Naive thymus-derived CD8-positive, alpha-beta T cell (primary cell): ENCODE data around the gene KRTAP10-4. TPM values are rescaled to one million over a fixed set of nuclear protein-coding genes. Genes with fewer than 3 reads are reported as not detected.
A peak's percentile ranks its signal among the peaks of the same experiment; 100 is the strongest.
"Not testable (repeated sequence)": the region's sequence is repeated elsewhere in the genome, so short reads cannot be mapped to it uniquely, and the experiment has no call there.

ENCODE experiments used
- ATAC-seq, 2 donors: fragments of 150-1000 bp; cut with Tn5 transposase in 1 of 2; sonication (Bioruptor Pico), chemical (Tn5 transposase) in 1 of 2; 1 replicate in 1 of 2; 2 replicates in 1 of 2; pipeline ENCODE4 v1.10.0; 2021; ENCODE audit warnings: mild to moderate bottlenecking in 2 of 2, moderate library complexity in 2 of 2
- POLR2A ChIA-PET: fragments of 350-600 bp; sonication (Branson Sonifier 250); formaldehyde crosslinking; loops from one replicate; lab custom pipeline; 2021; ENCODE audit warnings: antibody characterized with exemption; lab: Charles Lee
- DNase-seq, 10 donors: peaks; one replicate each; pipeline versions ENCODE4 v3.0.0 to v3.0.0-alpha.2; 2020 to 2022
- H3K27ac Mint-ChIP-seq, 10 donors: one replicate each; pipeline ENCODE4 v1.8.0; 2020 to 2022; ENCODE audit warnings: mild to moderate bottlenecking in 10 of 10, mixed read lengths in 10 of 10, moderate library complexity in 4 of 10, inconsistent platforms in 1 of 10
- H3K27me3 Mint-ChIP-seq, 5 donors: one replicate each; pipeline ENCODE4 v1.8.0; 2021 to 2022; ENCODE audit warnings: mixed read lengths in 5 of 5
- H3K36me3 Mint-ChIP-seq, 3 donors: one replicate each; pipeline ENCODE4 v1.8.0; 2020 to 2022; ENCODE audit warnings: mixed read lengths in 3 of 3, mild to moderate bottlenecking in 2 of 3, inconsistent platforms in 1 of 3
- H3K4me1 Mint-ChIP-seq, 4 donors: one replicate each; pipeline ENCODE4 v1.8.0; 2021 to 2022; ENCODE audit warnings: mixed read lengths in 4 of 4
- H3K4me3 Mint-ChIP-seq, 10 donors: one replicate each; pipeline ENCODE4 v1.8.0; 2020 to 2022; ENCODE audit warnings: mild to moderate bottlenecking in 10 of 10, mixed read lengths in 10 of 10, moderate library complexity in 6 of 10, inconsistent platforms in 1 of 10
- H3K9me3 Mint-ChIP-seq, 9 donors: one replicate each; pipeline ENCODE4 v1.8.0; 2020 to 2022; ENCODE audit warnings: mixed read lengths in 9 of 9, mild to moderate bottlenecking in 3 of 9, inconsistent platforms in 1 of 9, moderate library complexity in 1 of 9
- polyA plus RNA-seq, 3 donors: library from polyadenylated mRNA; unstranded; fragments of 300-500 nt; fragmentation: Illumina TruSeq; gene quantifications; one replicate each; pipeline ENCODE4 v1.2.3, GENCODE V29; 2021
- total RNA-seq, 8 experiments: library from RNA in 2 of 8; stranded (reverse) in 2 of 8; gene quantifications; one replicate each; pipeline ENCODE4 v1.2.3 and lab custom pipeline; 2021 to 2026

Gene KRTAP10-4
- total and polyA plus RNA-seq, 5 experiments from 2014 or later = not detected

GRCh38 chr21:44590311-44590721 lies 16.8 kb downstream of the KRTAP10-4 start:
- Mint-ChIP-seq H3K9me3 (no peaks in the 10 kb centered on the region), H3K27ac (no peak overlapping the region), H3K27me3 (peaks cover 3 to 20% (median 10%) of the 10 kb centered on the region in 5 donors), H3K4me3 (no peak overlapping the region), H3K4me1 (peaks cover 0 to 17% (median 9%) of the 10 kb centered on the region in 4 donors), H3K36me3 (no peaks in the 10 kb centered on the region)
- ATAC-seq (no peak), DNase-seq (no peak)
- POLR2A ChIA-PET = no interaction called here

DNA sequence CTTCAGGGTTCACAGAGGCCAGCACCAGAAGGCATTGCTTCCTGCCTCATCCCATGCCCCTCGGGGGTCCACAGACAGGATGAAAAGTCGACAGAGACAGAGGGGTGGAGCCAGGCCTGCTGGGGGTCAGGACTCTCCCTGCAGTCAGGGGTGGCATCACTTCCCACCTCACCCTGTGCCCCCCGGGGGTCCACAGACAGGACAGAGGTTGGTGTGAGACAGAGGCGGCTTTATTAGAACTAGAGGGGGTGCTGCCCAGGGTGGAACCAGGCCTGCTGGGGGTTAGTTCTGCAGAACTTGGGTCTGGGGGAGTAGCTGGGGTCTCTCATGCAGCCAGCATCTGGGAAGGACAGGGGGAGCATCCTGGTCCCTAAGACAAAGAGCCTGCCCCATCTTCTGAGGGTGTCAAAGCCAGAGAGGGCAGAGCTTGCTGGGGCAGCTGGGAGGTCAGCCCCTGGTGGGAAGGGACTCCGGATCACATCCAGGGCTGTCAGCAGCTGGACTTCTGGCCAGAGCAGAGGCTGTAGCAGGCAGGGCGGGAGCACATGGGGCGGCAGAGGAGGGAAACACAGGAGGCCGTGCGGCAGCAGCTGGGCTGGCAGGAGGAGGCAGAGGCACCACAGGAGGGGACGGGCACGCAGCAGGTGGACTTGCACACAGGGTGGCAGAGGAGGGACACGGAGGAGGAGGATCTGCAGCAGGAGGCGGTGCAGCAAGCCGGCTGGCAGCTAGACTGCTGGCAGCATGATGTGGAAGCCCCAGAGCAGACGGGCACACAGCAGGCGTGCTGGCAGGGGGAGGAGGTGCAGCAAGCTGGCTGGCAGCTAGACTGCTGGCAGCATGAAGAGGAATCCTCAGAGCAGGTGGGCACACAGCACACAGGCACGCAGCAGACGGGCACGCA lies 17.6 kb downstream of the KRTAP10-4 start:
- H3K4me3 Mint-ChIP-seq, H3K9me3 Mint-ChIP-seq, POLR2A ChIA-PET, H3K36me3 Mint-ChIP-seq, ATAC-seq, DNase-seq: not testable (repeated sequence)
- H3K4me1 Mint-ChIP-seq = peaks cover 0 to 15% (median 11%) of the 10 kb centered on the region in 4 donors
- peak overlapping the region in 4 of 10 donors; percentile 17 to 49 (median 36) for H3K27ac Mint-ChIP-seq
- peaks cover 0 to 17% (median 6%) of the 10 kb centered on the region in 5 donors for H3K27me3 Mint-ChIP-seq

- ATAC-seq, H3K4me3 Mint-ChIP-seq, POLR2A ChIA-PET: not testable (repeated sequence)
Observed at GRCh38 chr21:44591801-44592130, 18.2 kb downstream of the KRTAP10-4 start.

DNA sequence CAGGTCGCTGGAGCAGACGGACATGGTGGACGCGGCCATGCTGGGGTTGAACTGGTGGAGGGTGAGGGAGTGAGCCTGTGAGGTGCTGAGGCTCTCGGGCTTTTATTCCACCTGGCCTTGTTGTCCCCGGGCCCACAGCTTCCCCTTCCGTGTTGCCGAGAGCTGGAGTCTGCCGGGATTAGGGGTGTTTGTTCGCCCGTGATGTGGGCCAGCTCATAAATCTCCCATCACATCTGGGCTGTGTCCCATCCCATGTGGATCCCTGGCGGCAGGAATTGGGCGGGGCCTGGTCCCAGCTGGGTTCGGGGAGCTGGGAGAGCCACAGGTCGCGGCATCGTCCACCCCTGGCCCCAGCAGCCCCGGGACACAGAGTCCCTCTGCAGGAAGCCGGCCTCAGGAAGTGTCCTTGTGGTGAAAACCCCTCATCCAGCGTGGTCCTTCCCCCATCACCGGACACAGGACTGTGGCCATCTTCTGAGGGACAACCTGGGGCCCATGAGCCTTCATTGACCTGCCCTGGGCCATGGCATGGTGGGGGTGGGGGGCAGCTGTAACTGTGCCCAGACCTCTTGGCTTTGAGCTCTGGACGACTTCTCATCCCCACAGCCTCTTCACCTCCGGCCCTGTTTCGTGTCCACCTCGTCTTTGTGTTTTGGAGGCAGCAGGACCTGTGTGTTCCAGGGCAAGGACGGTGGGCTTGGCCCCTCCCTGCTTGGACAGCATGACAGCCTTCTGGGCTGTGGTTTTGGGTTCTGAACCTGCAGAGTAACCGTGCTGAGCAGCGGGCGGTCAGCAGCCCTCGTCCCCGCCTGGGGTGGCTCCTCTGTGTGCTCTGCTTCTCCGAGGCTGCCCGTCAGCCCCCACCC lies 19.1 kb downstream of the KRTAP10-4 start, which contains the start of gene KRTAP10-6:
KRTAP10-6 (minus strand) TSS at position 60 of the 866 bp plus-strand sequence; CDS start at position 39, 21 bp downstream.
- H3K36me3 Mint-ChIP-seq = no peaks in the 10 kb centered on the region
- H3K9me3 Mint-ChIP-seq = no peaks in the 10 kb centered on the region
- peaks cover 0 to 6% (median 0%) of the 10 kb centered on the region in 5 donors for H3K27me3 Mint-ChIP-seq
- no peak within 1 kb of the TSS for H3K4me3 Mint-ChIP-seq
- DNase-seq = no peak
- ATAC-seq = no peak
- POLR2A ChIA-PET = no interaction called here
- peak within 1 kb of the TSS in 5 of 10 donors; percentile 17 to 61 (median 39) for H3K27ac Mint-ChIP-seq
- peaks cover 0 to 14% (median 10%) of the 10 kb centered on the region in 4 donors for H3K4me1 Mint-ChIP-seq

More at GRCh38 chr21:44591801-44592130, 18.2 kb downstream of the KRTAP10-4 start:
- H3K9me3 Mint-ChIP-seq, H3K36me3 Mint-ChIP-seq, DNase-seq: not testable (repeated sequence)
- Mint-ChIP-seq H3K4me1 (peaks cover 0 to 14% (median 10%) of the 10 kb centered on the region in 4 donors), H3K27ac (peak overlapping the region in 4 of 10 donors; percentile 17 to 49 (median 36)), H3K27me3 (peaks cover 0 to 13% (median 2%) of the 10 kb centered on the region in 5 donors)

- no peak for DNase-seq
- Mint-ChIP-seq H3K36me3 (peaks cover 0 to 9% (median 2%) of the 10 kb centered on the region in 3 donors), H3K27me3 (peaks cover 0 to 6% (median 0%) of the 10 kb centered on the region in 5 donors), H3K4me3 (peak overlapping the region in 1 of 10 donors; percentile 10), H3K9me3 (peaks cover 0 to 10% (median 4%) of the 10 kb centered on the region in 9 donors), H3K27ac (peak overlapping the region in 5 of 10 donors; percentile 31 to 83 (median 60)), H3K4me1 (peaks cover 0 to 14% (median 10%) of the 10 kb centered on the region in 4 donors)
- POLR2A ChIA-PET = no interaction called here
- ATAC-seq = no peak
Observed at GRCh38 chr21:44593598-44594405, 20.3 kb downstream of the KRTAP10-4 start.

DNA sequence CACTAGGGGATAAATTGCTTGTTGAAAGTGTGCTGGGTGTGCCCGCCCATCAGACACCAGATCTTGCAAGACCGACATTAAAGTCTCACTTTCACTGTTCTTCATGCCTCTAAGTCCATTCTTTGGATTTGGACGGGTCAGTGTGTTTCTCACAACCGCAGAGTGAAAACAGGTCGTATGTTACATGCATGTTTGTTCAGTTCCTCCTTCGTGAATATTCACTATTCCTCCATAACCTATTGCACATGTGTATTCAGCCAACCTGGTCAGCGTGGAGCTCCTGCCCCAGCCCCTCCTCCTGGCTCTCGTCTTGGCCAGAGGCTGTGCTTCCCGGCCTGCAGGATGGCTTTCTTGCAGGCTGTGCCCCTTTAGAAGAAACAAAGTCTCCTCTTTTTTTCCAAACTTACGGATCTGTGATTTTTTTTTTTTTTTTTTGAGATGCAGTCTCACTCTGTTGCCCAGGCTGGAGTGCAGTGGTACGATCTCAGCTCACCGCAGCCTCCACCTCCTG lies 20.9 kb downstream of the KRTAP10-4 start:
- Mint-ChIP-seq H3K27me3 (peaks cover 0 to 4% (median 0%) of the 10 kb centered on the region in 5 donors), H3K9me3 (peaks cover 0 to 11% (median 5%) of the 10 kb centered on the region in 9 donors), H3K4me1 (peaks cover 0 to 14% (median 10%) of the 10 kb centered on the region in 4 donors), H3K27ac (peak overlapping the region in 4 of 10 donors; percentile 43 to 83 (median 66)), H3K4me3 (peak overlapping the region in 1 of 10 donors; percentile 10), H3K36me3 (peaks cover 0 to 11% (median 3%) of the 10 kb centered on the region in 3 donors)
- POLR2A ChIA-PET = no interaction called here
- no peak for DNase-seq
- ATAC-seq = no peak

- H3K9me3 Mint-ChIP-seq = peaks cover 0 to 11% (median 5%) of the 10 kb centered on the region in 9 donors
Observed at GRCh38 chr21:44595524-44595923, 22.0 kb downstream of the KRTAP10-4 start.

DNA sequence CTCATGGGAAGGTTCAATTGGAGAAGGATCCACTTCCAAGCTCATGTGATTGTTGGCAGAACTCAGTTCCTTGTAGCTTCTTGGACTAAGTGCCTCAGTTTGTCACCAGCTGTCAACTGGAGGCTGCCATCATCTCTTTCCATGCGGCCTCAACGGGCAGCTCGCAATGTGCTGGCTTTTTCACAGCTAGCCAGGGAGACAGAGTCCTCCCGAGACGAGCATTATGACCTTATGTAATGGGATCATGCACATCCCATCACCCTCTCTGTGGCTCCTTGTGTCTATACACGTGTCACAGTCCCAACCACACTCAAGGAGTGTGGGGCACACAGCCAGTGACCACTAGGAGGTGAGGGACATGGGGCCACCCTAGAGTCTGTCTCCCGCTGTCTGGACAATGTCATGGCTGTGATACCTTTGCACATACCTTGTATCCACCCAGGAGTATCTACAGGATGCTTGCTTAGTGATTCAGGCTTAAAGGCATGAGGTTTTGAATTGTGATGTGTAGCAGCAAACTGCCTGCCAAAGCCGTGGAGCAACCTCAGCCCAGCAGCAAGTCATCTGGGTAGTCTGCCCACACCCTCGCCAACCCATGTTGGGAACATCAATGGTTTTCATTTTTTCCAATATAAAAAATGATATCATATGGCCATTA lies 22.7 kb downstream of the KRTAP10-4 start:
- DNase-seq (no peak), ATAC-seq (no peak)
- Mint-ChIP-seq H3K9me3 (peaks cover 0 to 11% (median 5%) of the 10 kb centered on the region in 9 donors), H3K4me3 (no peak overlapping the region), H3K27ac (peak overlapping the region in 2 of 10 donors; percentile 52 to 60), H3K4me1 (peaks cover 0 to 16% (median 9%) of the 10 kb centered on the region in 4 donors), H3K36me3 (peaks cover 0 to 11% (median 3%) of the 10 kb centered on the region in 3 donors), H3K27me3 (peaks cover 0 to 9% (median 0%) of the 10 kb centered on the region in 5 donors)
- POLR2A ChIA-PET = interaction anchor here (0.8 to 1.3 kb wide), 3 partner anchors 23 to 49 kb away, joined by 3 to 4 read pairs (median 3); no protein-coding TSS in a partner anchor

More at GRCh38 chr21:44595524-44595923, 22.0 kb downstream of the KRTAP10-4 start:
- H3K4me3 Mint-ChIP-seq = no peak overlapping the region
- ATAC-seq (no peak), DNase-seq (no peak)
- H3K27me3 Mint-ChIP-seq = peaks cover 0 to 9% (median 0%) of the 10 kb centered on the region in 5 donors
- peaks cover 0 to 16% (median 10%) of the 10 kb centered on the region in 4 donors for H3K4me1 Mint-ChIP-seq
- peak overlapping the region in 1 of 10 donors; percentile 48 for H3K27ac Mint-ChIP-seq
- H3K36me3 Mint-ChIP-seq = peaks cover 0 to 11% (median 3%) of the 10 kb centered on the region in 3 donors
- POLR2A ChIA-PET = interaction anchor here (0.8 to 1.3 kb wide), 2 partner anchors 30 to 48 kb away, joined by 3 to 4 read pairs; no protein-coding TSS in a partner anchor

DNA sequence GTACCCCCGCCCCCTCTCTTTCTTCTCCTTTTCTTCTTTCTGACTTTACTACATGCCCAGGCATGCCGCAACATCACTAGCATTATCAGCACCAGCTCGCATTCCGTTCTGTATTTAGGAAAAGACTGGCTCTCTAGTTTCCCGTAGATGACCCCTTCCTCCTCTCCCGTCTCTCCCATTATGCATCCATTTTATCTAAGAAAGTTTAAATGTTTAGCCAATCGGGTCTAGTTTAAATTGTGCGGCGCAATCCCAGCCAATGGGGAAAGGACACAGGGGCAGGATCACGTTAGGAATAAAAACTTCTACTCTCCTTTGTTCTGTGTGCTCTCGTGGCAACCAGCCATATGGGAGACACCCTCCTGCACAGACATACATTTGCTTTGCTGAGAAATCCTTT lies 24.5 kb downstream of the KRTAP10-4 start:
- POLR2A ChIA-PET = no interaction called here
- H3K27ac Mint-ChIP-seq = no peak overlapping the region
- H3K36me3 Mint-ChIP-seq = peaks cover 0 to 11% (median 3%) of the 10 kb centered on the region in 3 donors
- DNase-seq = no peak
- H3K4me3 Mint-ChIP-seq = no peak overlapping the region
- peaks cover 0 to 11% (median 5%) of the 10 kb centered on the region in 9 donors for H3K9me3 Mint-ChIP-seq
- peaks cover 0 to 9% (median 0%) of the 10 kb centered on the region in 5 donors for H3K27me3 Mint-ChIP-seq
- no peak for ATAC-seq
- H3K4me1 Mint-ChIP-seq = peaks cover 0 to 16% (median 7%) of the 10 kb centered on the region in 4 donors

- no peak for DNase-seq
- Mint-ChIP-seq H3K9me3 (peaks cover 0 to 11% (median 5%) of the 10 kb centered on the region in 9 donors), H3K27me3 (peaks cover 0 to 12% (median 0%) of the 10 kb centered on the region in 5 donors), H3K4me1 (peaks cover 0 to 10% (median 7%) of the 10 kb centered on the region in 4 donors), H3K36me3 (peaks cover 0 to 11% (median 5%) of the 10 kb centered on the region in 3 donors), H3K4me3 (no peak overlapping the region), H3K27ac (peak overlapping the region in 1 of 10 donors; percentile 27)
- no peak for ATAC-seq
- POLR2A ChIA-PET = no interaction called here
Observed at GRCh38 chr21:44599264-44600029, 25.9 kb downstream of the KRTAP10-4 start.
